Neural progenitor cell (in vitro differentiated cells): ENCODE data around the gene TADA2A.

Experiments used
- CTCF ChIP-seq: fragments of 200-600 bp; sonication (generic); IDR thresholded peaks from 2 replicates; pipeline ENCODE4 v1.5.1; 2017; ENCODE audit warnings: antibody characterized with exemption, mild to moderate bottlenecking
- EZH2 ChIP-seq: fragments of 200-600 bp; sonication (generic); IDR thresholded peaks from 2 replicates; pipeline ENCODE4 v1.6.1; 2017; ENCODE audit warnings: antibody characterized with exemption, mild to moderate bottlenecking, moderate library complexity
- EZH2phosphoT487 ChIP-seq: fragments of 200-600 bp; sonication (generic); IDR thresholded peaks from 2 replicates; pipeline ENCODE4 v1.6.1; 2017; ENCODE audit warnings: antibody characterized with exemption

GRCh38 chr17:37465069-37465616 lies 58.5 kb downstream of the TADA2A start:
- no peak for TF ChIP-seq CTCF
- no peak for TF ChIP-seq EZH2
- no peak for TF ChIP-seq EZH2phosphoT487
